Esophagus muscularis mucosa (tissue), 4 donors: Measurements from ENCODE around the gene HES1. TPM values are rescaled to one million over a fixed set of nuclear protein-coding genes. Genes with fewer than 3 reads are reported as not detected.

Source experiments
- DNase-seq: peaks from one replicate; pipeline ENCODE4 v3.0.0-alpha.2; 2017; ENCODE audit errors: extremely low spot score
- H3K27ac ChIP-seq, 4 donors: fragments of 200-600 bp; sonication (generic); replicated peaks in 1 of 4; 1 replicate in 3 of 4; 2 replicates in 1 of 4; pipeline ENCODE4 v1.5.1; 2016 to 2019; ENCODE audit warnings: mild to moderate bottlenecking in 1 of 4
- H3K27me3 ChIP-seq, 4 donors: fragments of 200-600 bp; sonication (generic); one replicate each; pipeline versions ENCODE4 v1.5.1 to v1.6.0; 2016 to 2019
- H3K36me3 ChIP-seq, 4 donors: fragments of 200-600 bp; sonication (generic); one replicate each; pipeline ENCODE4 v1.5.1; 2016 to 2019
- H3K4me1 ChIP-seq, 4 donors: fragments of 200-600 bp; sonication (generic); one replicate each; pipeline ENCODE4 v1.5.1; 2016 to 2019
- H3K4me3 ChIP-seq, 4 donors: fragments of 200-600 bp; sonication (generic); 1 replicate in 2 of 4; 2 replicates in 2 of 4; pipeline ENCODE4 v1.5.1; 2016 to 2019; ENCODE audit warnings: mild to moderate bottlenecking in 4 of 4, moderate library complexity in 1 of 4
- H3K9me3 ChIP-seq, 4 donors: fragments of 200-600 bp; sonication (generic); 1 replicate in 3 of 4; 2 replicates in 1 of 4; pipeline ENCODE4 v1.5.1; 2016 to 2019
- CTCF ChIP-seq, 3 experiments: fragments of 200-600 bp in 2 of 3; fragments of 450-650 bp in 1 of 3; sonication (generic) in 2 of 3; IDR thresholded peaks; one replicate each; pipeline ENCODE4 v1.5.1; 2017 to 2019; ENCODE audit warnings: antibody characterized with exemption in 3 of 3, mild to moderate bottlenecking in 2 of 3, moderate library complexity in 1 of 3
- EP300 ChIP-seq: sonication (generic); formaldehyde crosslinking; IDR thresholded peaks from one replicate; pipeline ENCODE4 v1.6.1; 2017; ENCODE audit warnings: antibody characterized with exemption
- POLR2A ChIP-seq: fragments of 450-650 bp; IDR thresholded peaks from one replicate; pipeline ENCODE4 v1.6.1; 2017; ENCODE audit warnings: antibody characterized with exemption, moderate library complexity, mild to moderate bottlenecking, low read depth
- POLR2AphosphoS5 ChIP-seq, 2 donors: sonication (generic); formaldehyde crosslinking; IDR thresholded peaks; one replicate each; pipeline ENCODE4 v1.6.1; 2017; ENCODE audit warnings: antibody characterized with exemption in 2 of 2
- WGBS: methylation state at CpG from one replicate; pipeline ENCODE4 v1.1.5; 2018; 5-methylcytosine and 5-hydroxymethylcytosine counted together
- intact Hi-C: fragments of 100-400 bp; cut with DNase I; formaldehyde crosslinking; loops from one replicate; pipeline ENCODE4 v1.15.1; 2023
- total RNA-seq, 4 donors: library from RNA; depleted of rRNA; stranded (reverse); fragments of >200 nt; gene quantifications; one replicate each; pipeline versions ENCODE4 v1.1.0 to v1.2.1, GENCODE V29; 2016

The HES1 gene
- total RNA-seq, 4 donors from 2014 or later = 12.0 to 32.3 (median 26.9) TPM

GRCh38 chr3:194141415-194142155 lies 5.6 kb downstream of the HES1 start:
- 9% methylated on average over 8 of the region's 65 CpGs for WGBS
- Histone ChIP-seq H3K27me3 (no peaks in the 10 kb centered on the region), H3K4me3 (peak overlapping the region; percentile 46 to 55 (median 50)), H3K36me3 (peaks cover 0 to 14% (median 0%) of the 10 kb centered on the region in 4 donors), H3K4me1 (peaks cover 39 to 78% (median 70%) of the 10 kb centered on the region in 4 donors), H3K9me3 (no peaks in the 10 kb centered on the region), H3K27ac (peak overlapping the region; percentile 93 to 98 (median 96))
- peak; percentile 96 for DNase-seq
- TF ChIP-seq EP300 (peak; percentile 33), POLR2AphosphoS5 (IDR thresholded peaks at IDR 0.05) (peak; percentile 60 to 78), POLR2A (no peak)
- intact Hi-C loops = loop anchor here (2.0 to 10.0 kb wide), 3 partner anchors 63 to 171 kb away; no protein-coding TSS in a partner anchor

- 35% methylated on average over 14 of the region's 14 CpGs for WGBS
- H3K27ac ChIP-seq = peak overlapping the region; percentile 93 to 98 (median 96)
- H3K4me3 ChIP-seq = peak overlapping the region; percentile 46 to 55 (median 50)
- no peaks in the 10 kb centered on the region for H3K9me3 ChIP-seq
- TF ChIP-seq POLR2A (no peak), CTCF (IDR thresholded peaks at IDR 0.05) (no peak), EP300 (no peak)
- no peak for DNase-seq
- intact Hi-C loops = loop anchor here (5.0 to 10.0 kb wide), 2 partner anchors 62 to 125 kb away; no protein-coding TSS in a partner anchor
- peaks cover 0 to 14% (median 0%) of the 10 kb centered on the region in 4 donors for H3K36me3 ChIP-seq
- no peaks in the 10 kb centered on the region for H3K27me3 ChIP-seq
- H3K4me1 ChIP-seq = peaks cover 39 to 70% (median 63%) of the 10 kb centered on the region in 4 donors
Observed at GRCh38 chr3:194142156-194142910, 6.4 kb downstream of the HES1 start.

GRCh38 chr3:194145702-194146101 lies 9.8 kb downstream of the HES1 start:
- no peak overlapping the region for H3K4me3 ChIP-seq
- H3K4me1 ChIP-seq = peaks cover 19 to 56% (median 43%) of the 10 kb centered on the region in 4 donors
- H3K9me3 ChIP-seq = no peaks in the 10 kb centered on the region
- no peak overlapping the region for H3K27ac ChIP-seq
- no peak for DNase-seq
- 92% methylated on average over 2 of the region's 2 CpGs for WGBS
- H3K36me3 ChIP-seq = no peaks in the 10 kb centered on the region
- TF ChIP-seq POLR2AphosphoS5 (IDR thresholded peaks at IDR 0.05) = no peak
- intact Hi-C loops = loop anchor here (10.0 kb wide), 1 partner anchor 59 kb away; no protein-coding TSS in a partner anchor
- H3K27me3 ChIP-seq = no peaks in the 10 kb centered on the region

- Histone ChIP-seq H3K9me3 (no peaks in the 10 kb centered on the region), H3K4me1 (peaks cover 6 to 41% (median 28%) of the 10 kb centered on the region in 4 donors), H3K27me3 (no peaks in the 10 kb centered on the region), H3K4me3 (no peak overlapping the region), H3K36me3 (no peaks in the 10 kb centered on the region), H3K27ac (no peak overlapping the region)
- no peak for DNase-seq
- intact Hi-C loops = loop anchor here (10.0 kb wide), 1 partner anchor 57 kb away; no protein-coding TSS in a partner anchor
- WGBS = 98% methylated on average over 7 of the region's 7 CpGs
- TF ChIP-seq POLR2AphosphoS5 (IDR thresholded peaks at IDR 0.05) (no peak), POLR2A (no peak), CTCF (IDR thresholded peaks at IDR 0.05) (no peak), EP300 (no peak)
Observed at GRCh38 chr3:194147679-194148078, 11.7 kb downstream of the HES1 start.

- intact Hi-C loops = loop anchor here (10.0 kb wide), 1 partner anchor 56 kb away; no protein-coding TSS in a partner anchor
- TF ChIP-seq CTCF (IDR thresholded peaks at IDR 0.05) (no peak), EP300 (no peak), POLR2AphosphoS5 (IDR thresholded peaks at IDR 0.05) (no peak)
- no peak for DNase-seq
- Histone ChIP-seq H3K4me1 (peaks cover 4 to 34% (median 21%) of the 10 kb centered on the region in 4 donors), H3K27me3 (no peaks in the 10 kb centered on the region), H3K9me3 (no peaks in the 10 kb centered on the region), H3K36me3 (no peaks in the 10 kb centered on the region), H3K4me3 (no peak overlapping the region), H3K27ac (no peak overlapping the region)
- WGBS = 59% methylated on average over 7 of the region's 7 CpGs
Observed at GRCh38 chr3:194148383-194148782, 12.4 kb downstream of the HES1 start.
